Activated CD4-positive, alpha-beta memory T cell treated with anti-CD3 and anti-CD28 coated beads, Interleukin-2, amount 10 ng/mL, durations not matched to agents 7 days and 5 days (primary cell): ENCODE data around the gene ESAM. TPM values are rescaled to one million over a fixed set of nuclear protein-coding genes. Genes with fewer than 3 reads are reported as not detected.

Source experiments
- CTCF ChIA-PET: fragments of 350-600 bp; sonication (Branson Sonifier 250); formaldehyde crosslinking; loops from one replicate; lab custom pipeline; 2021; ENCODE audit warnings: antibody characterized with exemption, inconsistent platforms; lab: Charles Lee
- POLR2A ChIA-PET: fragments of 350-600 bp; sonication (Branson Sonifier 250); formaldehyde crosslinking; loops from one replicate; lab custom pipeline; 2021; ENCODE audit warnings: antibody characterized with exemption; lab: Charles Lee
- DNase-seq: peaks from one replicate; pipeline ENCODE4 v3.0.0-alpha.2; 2020
- H3K27ac Mint-ChIP-seq: one replicate; pipeline ENCODE4 v1.8.0; 2021; ENCODE audit warnings: mild to moderate bottlenecking, mixed read lengths
- H3K27me3 Mint-ChIP-seq: one replicate; pipeline ENCODE4 v1.8.0; 2021; ENCODE audit warnings: mixed read lengths
- H3K36me3 Mint-ChIP-seq: one replicate; pipeline ENCODE4 v1.8.0; 2021; ENCODE audit warnings: low read depth, mixed read lengths
- H3K4me1 Mint-ChIP-seq: one replicate; pipeline ENCODE4 v1.8.0; 2021; ENCODE audit warnings: mixed read lengths
- H3K4me3 Mint-ChIP-seq: one replicate; pipeline ENCODE4 v1.8.0; 2021; ENCODE audit warnings: mild to moderate bottlenecking, mixed read lengths
- H3K9me3 Mint-ChIP-seq: one replicate; pipeline ENCODE4 v1.8.0; 2021; ENCODE audit warnings: mixed read lengths
- total RNA-seq, 2 experiments: library from RNA; stranded (reverse); gene quantifications; one replicate each; pipeline ENCODE4 v1.2.3, GENCODE V29; 2021

The ESAM gene
- total RNA-seq, 2 experiments from 2014 or later: 1.0 to 1.6 TPM

- H3K9me3 Mint-ChIP-seq: no peaks in the 10 kb centered on the region
- no peak overlapping the region for H3K27ac Mint-ChIP-seq
- H3K4me1 Mint-ChIP-seq: peaks cover 14% of the 10 kb centered on the region
- H3K4me3 Mint-ChIP-seq: no peak overlapping the region
- peaks cover 35% of the 10 kb centered on the region for H3K27me3 Mint-ChIP-seq
- ChIA-PET POLR2A (no interaction called here), CTCF (no interaction called here)
- H3K36me3 Mint-ChIP-seq: no peaks in the 10 kb centered on the region
- DNase-seq: no peak
Measured at GRCh38 chr11:124737638-124738305, 24.3 kb downstream of the ESAM start.

GRCh38 chr11:124736736-124737135 is 25.4 kb downstream of the ESAM start:
- Mint-ChIP-seq H3K27me3 (peaks cover 33% of the 10 kb centered on the region), H3K27ac (no peak overlapping the region), H3K4me3 (no peak overlapping the region), H3K36me3 (no peaks in the 10 kb centered on the region), H3K9me3 (no peaks in the 10 kb centered on the region), H3K4me1 (peaks cover 14% of the 10 kb centered on the region)
- ChIA-PET CTCF (interaction anchor here (1.0 to 1.1 kb wide), 2 partner anchors 10 to 67 kb away, joined by 3 to 4 read pairs; no protein-coding TSS in a partner anchor), POLR2A (no interaction called here)
- no peak for DNase-seq

GRCh38 chr11:124732230-124732629 is 29.9 kb downstream of the ESAM start:
- Mint-ChIP-seq H3K27ac (no peak overlapping the region), H3K36me3 (no peaks in the 10 kb centered on the region), H3K9me3 (no peaks in the 10 kb centered on the region), H3K27me3 (peaks cover 14% of the 10 kb centered on the region), H3K4me1 (no peaks in the 10 kb centered on the region), H3K4me3 (no peak overlapping the region)
- ChIA-PET POLR2A (no interaction called here), CTCF (interaction anchor here (1.2 kb wide), 1 partner anchor 62 kb away, joined by 4 read pairs; no protein-coding TSS in a partner anchor)
- DNase-seq: no peak

- Mint-ChIP-seq H3K27ac (no peak overlapping the region), H3K4me1 (no peaks in the 10 kb centered on the region), H3K27me3 (peaks cover 17% of the 10 kb centered on the region), H3K36me3 (no peaks in the 10 kb centered on the region), H3K4me3 (no peak overlapping the region), H3K9me3 (no peaks in the 10 kb centered on the region)
- no peak for DNase-seq
- ChIA-PET POLR2A (no interaction called here), CTCF (no interaction called here)
Measured at GRCh38 chr11:124729571-124729970, 32.5 kb downstream of the ESAM start.

GRCh38 chr11:124728134-124728533 is 34.0 kb downstream of the ESAM start:
- H3K27me3 Mint-ChIP-seq: peaks cover 26% of the 10 kb centered on the region
- ChIA-PET POLR2A (no interaction called here), CTCF (no interaction called here)
- H3K9me3 Mint-ChIP-seq: no peaks in the 10 kb centered on the region
- H3K27ac Mint-ChIP-seq: no peak overlapping the region
- H3K36me3 Mint-ChIP-seq: no peaks in the 10 kb centered on the region
- no peak overlapping the region for H3K4me3 Mint-ChIP-seq
- no peak for DNase-seq
- no peaks in the 10 kb centered on the region for H3K4me1 Mint-ChIP-seq

GRCh38 chr11:124727474-124727873 is 34.6 kb downstream of the ESAM start:
- no peaks in the 10 kb centered on the region for H3K36me3 Mint-ChIP-seq
- CTCF ChIA-PET: no interaction called here
- peaks cover 33% of the 10 kb centered on the region for H3K27me3 Mint-ChIP-seq
- H3K9me3 Mint-ChIP-seq: no peaks in the 10 kb centered on the region
- DNase-seq: no peak
- no peaks in the 10 kb centered on the region for H3K4me1 Mint-ChIP-seq
- no peak overlapping the region for H3K4me3 Mint-ChIP-seq
- POLR2A ChIA-PET: no interaction called here
- no peak overlapping the region for H3K27ac Mint-ChIP-seq

- no peaks in the 10 kb centered on the region for H3K9me3 Mint-ChIP-seq
- ChIA-PET POLR2A (no interaction called here), CTCF (interaction anchor here (0.7 kb wide), 1 partner anchor 20 kb away, joined by 3 read pairs; no protein-coding TSS in a partner anchor)
- no peak overlapping the region for H3K27ac Mint-ChIP-seq
- H3K36me3 Mint-ChIP-seq: no peaks in the 10 kb centered on the region
- DNase-seq: no peak
- no peak overlapping the region for H3K4me3 Mint-ChIP-seq
- peaks cover 49% of the 10 kb centered on the region for H3K27me3 Mint-ChIP-seq
- H3K4me1 Mint-ChIP-seq: no peaks in the 10 kb centered on the region
Measured at GRCh38 chr11:124725719-124726105, 36.4 kb downstream of the ESAM start.

- CTCF ChIA-PET: interaction anchor here (0.7 kb wide), 1 partner anchor 21 kb away, joined by 3 read pairs; no protein-coding TSS in a partner anchor
- Mint-ChIP-seq H3K27ac (no peak overlapping the region), H3K9me3 (no peaks in the 10 kb centered on the region)
Measured at GRCh38 chr11:124724979-124725718, 36.9 kb downstream of the ESAM start.

GRCh38 chr11:124722176-124722575 is 39.9 kb downstream of the ESAM start:
- H3K4me1 Mint-ChIP-seq: peaks cover 11% of the 10 kb centered on the region
- CTCF ChIA-PET: no interaction called here
- no peaks in the 10 kb centered on the region for H3K9me3 Mint-ChIP-seq
- no peaks in the 10 kb centered on the region for H3K36me3 Mint-ChIP-seq
- no peak for DNase-seq
- no peak overlapping the region for H3K27ac Mint-ChIP-seq
- H3K4me3 Mint-ChIP-seq: no peak overlapping the region
- peaks cover 78% of the 10 kb centered on the region for H3K27me3 Mint-ChIP-seq
- POLR2A ChIA-PET: no interaction called here

More at GRCh38 chr11:124724979-124725718, 36.9 kb downstream of the ESAM start:
- no peak for DNase-seq
- Mint-ChIP-seq H3K27me3 (peaks cover 53% of the 10 kb centered on the region), H3K4me3 (no peak overlapping the region), H3K4me1 (no peaks in the 10 kb centered on the region), H3K36me3 (no peaks in the 10 kb centered on the region)
- POLR2A ChIA-PET: no interaction called here

- Mint-ChIP-seq H3K36me3 (no peaks in the 10 kb centered on the region), H3K27ac (no peak overlapping the region), H3K4me3 (no peak overlapping the region), H3K4me1 (peaks cover 11% of the 10 kb centered on the region), H3K27me3 (peaks cover 76% of the 10 kb centered on the region), H3K9me3 (no peaks in the 10 kb centered on the region)
- ChIA-PET POLR2A (no interaction called here), CTCF (interaction anchor here (0.9 kb wide), 1 partner anchor 43 kb away, joined by 4 read pairs; no protein-coding TSS in a partner anchor)
- no peak for DNase-seq
Measured at GRCh38 chr11:124719534-124719933, 42.6 kb downstream of the ESAM start.

GRCh38 chr11:124718801-124719200 is 43.3 kb downstream of the ESAM start:
- CTCF ChIA-PET: no interaction called here
- Mint-ChIP-seq H3K4me1 (peaks cover 11% of the 10 kb centered on the region), H3K4me3 (no peak overlapping the region), H3K9me3 (no peaks in the 10 kb centered on the region), H3K27ac (no peak overlapping the region), H3K27me3 (peaks cover 69% of the 10 kb centered on the region), H3K36me3 (no peaks in the 10 kb centered on the region)
- POLR2A ChIA-PET: no interaction called here
- DNase-seq: no peak

- Mint-ChIP-seq H3K36me3 (no peaks in the 10 kb centered on the region), H3K9me3 (no peaks in the 10 kb centered on the region), H3K4me1 (peaks cover 11% of the 10 kb centered on the region), H3K27me3 (peaks cover 63% of the 10 kb centered on the region), H3K4me3 (no peak overlapping the region), H3K27ac (no peak overlapping the region)
- ChIA-PET CTCF (interaction anchor here (0.6 to 1.9 kb wide), 3 partner anchors 49 to 148 kb away, joined by 3 to 5 read pairs (median 3); no protein-coding TSS in a partner anchor), POLR2A (no interaction called here)
- DNase-seq: no peak
Measured at GRCh38 chr11:124717786-124718651, 44.1 kb downstream of the ESAM start.
